Tibial nerve (tissue), 3 donors: ENCODE results near the gene MCF2L.

ENCODE experiments used
- CTCF ChIP-seq, 5 experiments: fragments of 200-600 bp in 3 of 5; fragments of 450-650 bp in 2 of 5; sonication (generic) in 3 of 5; IDR thresholded peaks; one replicate each; pipeline ENCODE4 v1.5.1; 2016 to 2019; ENCODE audit warnings: antibody characterized with exemption in 5 of 5, mild to moderate bottlenecking in 3 of 5, moderate library complexity in 2 of 5
- POLR2A ChIP-seq, 2 donors: fragments of 450-650 bp; IDR thresholded peaks; one replicate each; pipeline ENCODE4 v1.6.1; 2017; ENCODE audit warnings: antibody characterized with exemption in 2 of 2, mild to moderate bottlenecking in 2 of 2, moderate library complexity in 2 of 2

DNA sequence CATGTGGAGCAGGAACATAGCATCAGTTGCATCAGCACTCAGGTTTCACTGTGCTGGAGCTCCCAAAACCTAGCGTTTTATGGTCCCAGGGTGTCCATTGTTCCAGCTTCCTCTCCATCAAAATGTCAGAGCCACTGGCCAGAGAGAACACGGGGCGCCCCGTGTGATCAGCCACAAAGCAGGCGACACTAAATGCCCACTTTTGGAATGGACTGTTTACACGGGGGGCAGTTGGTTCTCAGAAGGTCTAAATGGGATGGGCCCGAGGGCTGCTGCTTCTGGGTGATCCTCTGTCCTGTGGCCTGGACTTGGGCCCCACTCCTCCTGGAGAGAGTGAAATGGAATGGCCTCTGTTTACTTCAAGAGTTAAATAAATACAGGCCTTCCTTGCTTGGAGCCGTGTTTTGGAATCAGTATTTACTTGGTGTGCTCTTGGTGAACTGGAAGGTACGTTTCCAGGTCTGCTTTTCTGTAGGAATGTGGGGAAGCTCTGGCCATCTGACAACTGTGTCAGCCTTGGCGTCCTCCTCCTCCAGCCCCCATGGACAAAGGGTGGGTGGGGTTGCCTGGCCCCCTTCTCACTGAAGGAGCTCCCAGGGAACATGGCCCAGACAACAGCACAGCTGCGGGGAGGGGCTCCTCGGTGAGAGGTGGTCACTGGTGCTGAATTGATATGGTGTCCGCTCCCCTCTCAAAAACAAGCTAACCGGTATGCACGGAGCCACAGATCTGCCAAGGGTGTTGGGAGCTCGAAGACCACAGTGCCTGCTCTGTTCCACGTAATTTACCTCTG lies 16.1 kb upstream of the MCF2L start:
- no peak for TF ChIP-seq CTCF (IDR thresholded peaks at IDR 0.05)
- TF ChIP-seq POLR2A (IDR thresholded peaks at IDR 0.05): no peak
